ENCODE data around the gene CNOT10. TPM values are rescaled to one million over a fixed set of nuclear protein-coding genes. Genes with fewer than 3 reads are reported as not detected.
"Not testable (repeated sequence)": the region's sequence is repeated elsewhere in the genome, so short reads cannot be mapped to it uniquely, and the experiment has no call there.

CNOT10 gene
- total RNA-seq, 1 donor from 2014 or later: 35.5 TPM

DNA sequence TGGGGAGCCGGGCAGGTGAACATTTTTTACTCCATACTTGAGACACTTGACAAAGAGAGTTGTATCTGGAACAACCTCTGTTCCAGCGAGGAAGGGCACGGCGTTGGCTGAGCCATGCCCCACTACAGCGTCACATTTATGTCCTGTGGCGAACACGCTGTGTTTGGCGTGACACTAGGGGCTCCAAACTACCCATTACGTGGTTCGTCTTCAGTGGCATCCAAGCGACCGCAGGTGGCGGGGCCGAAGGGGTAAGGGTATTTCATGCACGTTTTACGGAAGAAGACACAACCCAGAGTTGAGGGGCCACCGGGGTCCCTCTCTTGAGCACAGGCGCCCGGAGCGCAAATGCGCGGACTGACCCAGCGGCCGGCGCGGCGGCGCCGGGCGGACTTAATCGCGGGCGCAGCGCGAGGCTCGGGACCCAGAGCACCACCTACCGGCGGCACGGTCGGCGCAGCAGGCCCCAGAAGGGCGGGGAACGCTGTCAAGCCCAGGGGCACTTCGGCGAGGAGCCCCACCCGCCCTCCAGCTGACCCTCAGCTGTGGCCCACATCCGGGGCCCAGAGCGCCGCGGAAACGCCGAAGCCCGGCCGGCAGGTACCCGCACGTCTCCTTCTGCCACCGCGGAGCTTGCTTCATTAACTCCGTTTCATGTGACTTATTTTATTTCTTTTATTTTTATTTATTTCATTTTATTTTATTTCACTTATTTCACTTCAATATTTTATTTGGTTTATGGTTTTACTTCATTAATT lies 96.4 kb downstream of the CNOT10 start:
- Mint-ChIP-seq H3K9me3 (ENCODE audit: unreplicated experiment) (peaks cover 13% of the 10 kb centered on the region), H3K27ac (ENCODE audit: unreplicated experiment) (peak overlapping the region; percentile 95), H3K36me3 (ENCODE audit: unreplicated experiment) (no peaks in the 10 kb centered on the region), H3K27me3 (ENCODE audit: unreplicated experiment) (no peaks in the 10 kb centered on the region), H3K4me3 (ENCODE audit: unreplicated experiment) (peak overlapping the region; percentile 88), H3K4me1 (ENCODE audit: low read depth, unreplicated experiment) (peaks cover 7% of the 10 kb centered on the region)
- TF ChIP-seq, protein P1, sequence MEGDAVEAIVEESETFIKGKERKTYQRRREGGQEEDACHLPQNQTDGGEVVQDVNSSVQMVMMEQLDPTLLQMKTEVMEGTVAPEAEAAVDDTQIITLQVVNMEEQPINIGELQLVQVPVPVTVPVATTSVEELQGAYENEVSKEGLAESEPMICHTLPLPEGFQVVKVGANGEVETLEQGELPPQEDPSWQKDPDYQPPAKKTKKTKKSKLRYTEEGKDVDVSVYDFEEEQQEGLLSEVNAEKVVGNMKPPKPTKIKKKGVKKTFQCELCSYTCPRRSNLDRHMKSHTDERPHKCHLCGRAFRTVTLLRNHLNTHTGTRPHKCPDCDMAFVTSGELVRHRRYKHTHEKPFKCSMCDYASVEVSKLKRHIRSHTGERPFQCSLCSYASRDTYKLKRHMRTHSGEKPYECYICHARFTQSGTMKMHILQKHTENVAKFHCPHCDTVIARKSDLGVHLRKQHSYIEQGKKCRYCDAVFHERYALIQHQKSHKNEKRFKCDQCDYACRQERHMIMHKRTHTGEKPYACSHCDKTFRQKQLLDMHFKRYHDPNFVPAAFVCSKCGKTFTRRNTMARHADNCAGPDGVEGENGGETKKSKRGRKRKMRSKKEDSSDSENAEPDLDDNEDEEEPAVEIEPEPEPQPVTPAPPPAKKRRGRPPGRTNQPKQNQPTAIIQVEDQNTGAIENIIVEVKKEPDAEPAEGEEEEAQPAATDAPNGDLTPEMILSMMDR (IDR thresholded peaks at IDR 0.05; ENCODE audit: partially characterized antibody, unreplicated experiment): peak; percentile 75
- DNase-seq: peak; percentile 96

- H3K36me3 Mint-ChIP-seq (ENCODE audit: unreplicated experiment); H3K27me3 Mint-ChIP-seq (ENCODE audit: unreplicated experiment); DNase-seq; H3K4me1 Mint-ChIP-seq (ENCODE audit: low read depth, unreplicated experiment): not testable (repeated sequence)
- Mint-ChIP-seq H3K27ac (ENCODE audit: unreplicated experiment) (peak overlapping the region; percentile 60), H3K9me3 (ENCODE audit: unreplicated experiment) (peaks cover 13% of the 10 kb centered on the region), H3K4me3 (ENCODE audit: unreplicated experiment) (peak overlapping the region; percentile 72)
Measured at GRCh38 chr3:32781969-32782270, 96.9 kb downstream of the CNOT10 start.

GRCh38 chr3:32782407-32782806 lies 97.4 kb downstream of the CNOT10 start:
- TF ChIP-seq, protein P1 (IDR thresholded peaks at IDR 0.05; ENCODE audit: partially characterized antibody, unreplicated experiment): no peak
- H3K27me3 Mint-ChIP-seq (ENCODE audit: unreplicated experiment): no peaks in the 10 kb centered on the region
- peaks cover 13% of the 10 kb centered on the region for H3K9me3 Mint-ChIP-seq (ENCODE audit: unreplicated experiment)
- H3K36me3 Mint-ChIP-seq (ENCODE audit: unreplicated experiment): no peaks in the 10 kb centered on the region
- peak overlapping the region; percentile 72 for H3K4me3 Mint-ChIP-seq (ENCODE audit: unreplicated experiment)
- H3K27ac Mint-ChIP-seq (ENCODE audit: unreplicated experiment): peak overlapping the region; percentile 60
- peaks cover 7% of the 10 kb centered on the region for H3K4me1 Mint-ChIP-seq (ENCODE audit: low read depth, unreplicated experiment)
- no peak for DNase-seq

DNA sequence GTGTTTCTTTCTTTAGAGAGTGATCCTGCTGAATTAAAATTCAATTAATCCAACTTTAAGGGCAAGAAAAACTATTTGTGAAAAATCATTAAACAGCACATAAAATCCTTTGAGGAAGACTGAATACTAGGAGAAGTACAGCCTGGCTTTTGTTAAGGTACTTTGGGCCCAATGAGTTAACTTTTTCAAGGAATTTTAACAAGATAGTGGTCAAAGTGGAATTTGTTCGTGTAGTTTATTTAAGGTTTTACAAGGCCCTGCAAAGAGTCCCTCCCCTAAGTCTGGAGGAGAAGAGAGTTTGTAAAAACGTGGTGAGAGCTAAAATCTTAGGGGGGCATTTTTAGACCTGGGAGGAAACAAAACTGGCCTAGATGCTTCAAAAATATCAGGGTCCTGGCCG lies 106.8 kb downstream of the CNOT10 start:
- Mint-ChIP-seq H3K9me3 (ENCODE audit: unreplicated experiment) (peaks cover 2% of the 10 kb centered on the region), H3K36me3 (ENCODE audit: unreplicated experiment) (peaks cover 5% of the 10 kb centered on the region), H3K4me3 (ENCODE audit: unreplicated experiment) (no peak overlapping the region), H3K27me3 (ENCODE audit: unreplicated experiment) (no peaks in the 10 kb centered on the region), H3K4me1 (ENCODE audit: low read depth, unreplicated experiment) (no peaks in the 10 kb centered on the region), H3K27ac (ENCODE audit: unreplicated experiment) (no peak overlapping the region)
- TF ChIP-seq, protein P1 (IDR thresholded peaks at IDR 0.05; ENCODE audit: partially characterized antibody, unreplicated experiment): no peak
- no peak for DNase-seq

- Mint-ChIP-seq H3K4me3 (ENCODE audit: unreplicated experiment) (no peak overlapping the region), H3K27me3 (ENCODE audit: unreplicated experiment) (no peaks in the 10 kb centered on the region), H3K36me3 (ENCODE audit: unreplicated experiment) (peaks cover 5% of the 10 kb centered on the region), H3K27ac (ENCODE audit: unreplicated experiment) (no peak overlapping the region), H3K9me3 (ENCODE audit: unreplicated experiment) (peaks cover 2% of the 10 kb centered on the region), H3K4me1 (ENCODE audit: low read depth, unreplicated experiment) (no peaks in the 10 kb centered on the region)
- DNase-seq: no peak
- TF ChIP-seq, protein P1 (IDR thresholded peaks at IDR 0.05; ENCODE audit: partially characterized antibody, unreplicated experiment): no peak
Measured at GRCh38 chr3:32794487-32795308, 109.7 kb downstream of the CNOT10 start.

GRCh38 chr3:32796384-32796950 lies 111.5 kb downstream of the CNOT10 start:
- H3K4me1 Mint-ChIP-seq (ENCODE audit: low read depth, unreplicated experiment); H3K36me3 Mint-ChIP-seq (ENCODE audit: unreplicated experiment); DNase-seq; H3K4me3 Mint-ChIP-seq (ENCODE audit: unreplicated experiment); H3K27me3 Mint-ChIP-seq (ENCODE audit: unreplicated experiment); H3K9me3 Mint-ChIP-seq (ENCODE audit: unreplicated experiment); H3K27ac Mint-ChIP-seq (ENCODE audit: unreplicated experiment): not testable (repeated sequence)

Data from glutamatergic neuron (in vitro differentiated cells).